KMS-11 (cell line): ENCODE results near the gene LVRN.

ENCODE experiments used
- H2AFZ ChIP-seq: fragments of 200-600 bp; sonication (generic); 2 replicates; pipeline ENCODE4 v1.6.1; 2016; ENCODE audit warnings: antibody characterized with exemption, mixed run types, low read depth
- H3K27ac ChIP-seq: fragments of 200-600 bp; sonication (generic); 2 replicates; pipeline ENCODE4 v1.6.1; 2016; ENCODE audit warnings: mild to moderate bottlenecking, mixed run types
- H3K27me3 ChIP-seq: fragments of 200-600 bp; sonication (generic); 2 replicates; pipeline ENCODE4 v1.6.1; 2017; ENCODE audit warnings: mild to moderate bottlenecking, low read depth, mixed run types, moderate library complexity; ENCODE audit not compliant: insufficient read depth
- H3K36me3 ChIP-seq: fragments of 200-600 bp; sonication (generic); 2 replicates; pipeline ENCODE4 v1.6.1; 2017; ENCODE audit warnings: mild to moderate bottlenecking, mixed run types; ENCODE audit not compliant: insufficient read depth
- H3K4me1 ChIP-seq: fragments of 200-600 bp; sonication (generic); 2 replicates; pipeline ENCODE4 v1.6.1; 2016; ENCODE audit warnings: mild to moderate bottlenecking, low read depth, mixed run types; ENCODE audit not compliant: poor library complexity, severe bottlenecking
- H3K4me2 ChIP-seq: fragments of 200-600 bp; sonication (generic); 2 replicates; pipeline ENCODE4 v1.7.0; 2016; ENCODE audit warnings: mild to moderate bottlenecking, mixed run types
- H3K4me3 ChIP-seq: fragments of 200-600 bp; sonication (generic); IDR thresholded peaks from 2 replicates; pipeline ENCODE4 v1.6.1; 2017; ENCODE audit warnings: low read depth, low read length, mixed read lengths; ENCODE audit not compliant: insufficient read depth
- H3K79me2 ChIP-seq: fragments of 200-600 bp; sonication (generic); 2 replicates; pipeline ENCODE4 v1.6.1; 2016; ENCODE audit warnings: low read depth, mixed run types; ENCODE audit not compliant: insufficient read depth
- H3K9ac ChIP-seq: fragments of 200-600 bp; sonication (generic); 2 replicates; pipeline ENCODE4 v1.6.1; 2016; ENCODE audit warnings: mild to moderate bottlenecking, mixed run types
- H4K20me1 ChIP-seq: fragments of 200-600 bp; sonication (generic); 2 replicates; pipeline ENCODE4 v1.6.1; 2016; ENCODE audit warnings: mild to moderate bottlenecking, mixed run types; ENCODE audit not compliant: insufficient read depth
- CTCF ChIP-seq: fragments of 200-600 bp; sonication (generic); conservative IDR thresholded peaks from 2 replicates; pipeline ENCODE4 v1.6.1; 2017; ENCODE audit warnings: low read depth, mild to moderate bottlenecking, antibody characterized with exemption, low read length, moderate library complexity, mixed read lengths

The LVRN gene

GRCh38 chr5:115952588-115952987, 9.7 kb upstream of the LVRN start:
- no peak overlapping the region for H3K9ac ChIP-seq
- no peak overlapping the region for H3K4me3 ChIP-seq
- no peak overlapping the region for H3K4me2 ChIP-seq
- H3K27ac ChIP-seq: no peak overlapping the region
- H4K20me1 ChIP-seq: no peaks in the 10 kb centered on the region
- H2AFZ ChIP-seq: no peak overlapping the region
- H3K36me3 ChIP-seq: no peaks in the 10 kb centered on the region
- no peak for TF ChIP-seq CTCF
- H3K27me3 ChIP-seq: no peaks in the 10 kb centered on the region
- H3K4me1 ChIP-seq: no peaks in the 10 kb centered on the region
- H3K79me2 ChIP-seq: no peaks in the 10 kb centered on the region

- Histone ChIP-seq H3K27me3 (no peaks in the 10 kb centered on the region), H3K27ac (no peak overlapping the region), H3K36me3 (no peaks in the 10 kb centered on the region), H2AFZ (no peak overlapping the region), H3K79me2 (no peaks in the 10 kb centered on the region), H3K9ac (no peak overlapping the region), H3K4me2 (no peak overlapping the region), H4K20me1 (no peaks in the 10 kb centered on the region), H3K4me3 (no peak overlapping the region), H3K4me1 (no peaks in the 10 kb centered on the region)
- no peak for TF ChIP-seq CTCF
Observed at GRCh38 chr5:115954144-115954543, 8.1 kb upstream of the LVRN start.

GRCh38 chr5:115956957-115957356, 5.3 kb upstream of the LVRN start:
- Histone ChIP-seq H3K79me2 (no peaks in the 10 kb centered on the region), H3K27ac (no peak overlapping the region), H3K36me3 (no peaks in the 10 kb centered on the region), H3K9ac (no peak overlapping the region), H2AFZ (no peak overlapping the region), H3K4me1 (no peaks in the 10 kb centered on the region), H3K4me3 (no peak overlapping the region), H4K20me1 (no peaks in the 10 kb centered on the region), H3K27me3 (no peaks in the 10 kb centered on the region), H3K4me2 (no peak overlapping the region)
- no peak for TF ChIP-seq CTCF

GRCh38 chr5:115961381-115962238, 665 bp upstream of the LVRN start:
- no peak overlapping the region for H3K4me2 ChIP-seq
- H3K4me3 ChIP-seq: no peak overlapping the region
- H3K27ac ChIP-seq: no peak overlapping the region

More at GRCh38 chr5:115961381-115962238, 665 bp upstream of the LVRN start:
- Histone ChIP-seq H3K9ac (no peak overlapping the region), H3K79me2 (no peaks in the 10 kb centered on the region), H3K36me3 (no peaks in the 10 kb centered on the region), H4K20me1 (no peaks in the 10 kb centered on the region), H3K27me3 (no peaks in the 10 kb centered on the region), H3K4me1 (no peaks in the 10 kb centered on the region), H2AFZ (no peak overlapping the region)
- TF ChIP-seq CTCF: no peak
